HepG2 (cell line): ENCODE measurements around the gene NPEPL1. TPM values are rescaled to one million over a fixed set of nuclear protein-coding genes. Genes with fewer than 3 reads are reported as not detected.

Source experiments
- ATAC-seq: fragments of 200-7000 bp; cut with Tn5 transposase; 3 replicates; pipeline ENCODE4 v1.9.1; 2020; ENCODE audit warnings: mild to moderate bottlenecking, moderate library complexity
- BruUV-seq: library from RNA; stranded (reverse); fragments of 400-500 nt; replicated peaks from 2 replicates; lab custom pipeline; 2021; lab: Mats Ljungman, UMichigan
- CTCF ChIA-PET: fragments of 300-600 bp; formaldehyde crosslinking; extraction: SDS; loops from one replicate; lab custom pipeline; 2021; ENCODE audit warnings: low total read pairs, inconsistent platforms, low intra/inter-chr PET ratio; lab: Yijun Ruan, JAX
- POLR2A ChIA-PET: fragments of 350-600 bp; sonication (Branson Sonifier 250); formaldehyde crosslinking; loops from one replicate; lab custom pipeline; 2020; ENCODE audit warnings: antibody characterized with exemption, inconsistent platforms; lab: Yijun Ruan, JAX
- DNase-seq: peaks from one replicate; pipeline ENCODE4 v3.0.0-alpha.2; 2015; ENCODE audit warnings: low spot score
- FAIRE-seq: peaks from 3 replicates; lab custom pipeline; 2011; peaks lifted over from hg19 to GRCh38; lab: Jason Lieb, UNC
- H2AFZ ChIP-seq: one replicate; pipeline ENCODE4 v1.6.1; 2011; ENCODE audit warnings: low read length, inconsistent platforms
- H3K27ac ChIP-seq: fragments of 300-600 bp; 3 replicates; pipeline ENCODE4 v1.8.0; 2011; ENCODE audit warnings: mixed run types, mild to moderate bottlenecking, mixed read lengths, low read length, inconsistent platforms; ENCODE audit not compliant: insufficient read depth; ENCODE audit errors: extremely low read length
- H3K27me3 ChIP-seq, 2 experiments: fragments of 200-600 bp in 1 of 2; 2 replicates in 1 of 2; 3 replicates in 1 of 2; pipeline versions ENCODE4 v1.6.0 to v1.8.0; 2011; ENCODE audit warnings: low read length in 2 of 2, mild to moderate bottlenecking in 2 of 2, moderate library complexity in 2 of 2, inconsistent platforms in 1 of 2; ENCODE audit not compliant: insufficient read depth in 2 of 2, control insufficient read depth in 1 of 2
- H3K36me3 ChIP-seq, 2 experiments: fragments of 200-600 bp in 1 of 2; replicated peaks in 1 of 2; 2 replicates in 1 of 2; 3 replicates in 1 of 2; pipeline versions ENCODE4 v1.5.1 to v1.8.0; 2011; ENCODE audit warnings: low read length in 2 of 2, inconsistent platforms in 1 of 2; ENCODE audit not compliant: insufficient read depth in 2 of 2, control insufficient read depth in 1 of 2
- H3K4me1 ChIP-seq: 2 replicates; pipeline ENCODE4 v1.5.1; 2012; ENCODE audit warnings: low read length, inconsistent platforms; ENCODE audit not compliant: insufficient read depth
- H3K4me2 ChIP-seq: 2 replicates; pipeline ENCODE4 v1.6.0; 2011; ENCODE audit warnings: low read depth, low read length, inconsistent platforms
- H3K4me3 ChIP-seq, 3 experiments: fragments of 200-600 bp in 1 of 3; sonication (generic), shearing (Covaris generic) in 1 of 3; replicated peaks in 1 of 3; 2 replicates each; pipeline ENCODE4 v1.5.1; 2011 to 2016; ENCODE audit warnings: low read length in 3 of 3, inconsistent platforms in 2 of 3, low read depth in 2 of 3, mild to moderate bottlenecking in 2 of 3, control low read depth in 1 of 3, mixed read lengths in 1 of 3; ENCODE audit not compliant: insufficient read depth in 1 of 3
- H3K79me2 ChIP-seq: one replicate; pipeline ENCODE4 v1.6.1; 2011; ENCODE audit warnings: low read length, inconsistent platforms; ENCODE audit not compliant: insufficient read depth
- H3K9ac ChIP-seq: 2 replicates; pipeline ENCODE4 v1.6.0; 2011; ENCODE audit warnings: mild to moderate bottlenecking, low read depth, low read length, inconsistent platforms; ENCODE audit not compliant: insufficient read depth
- H3K9me3 ChIP-seq: 2 replicates; pipeline ENCODE4 v1.5.1; 2012; ENCODE audit warnings: mild to moderate bottlenecking, low read length
- H4K20me1 ChIP-seq: 2 replicates; pipeline ENCODE4 v1.6.0; 2011; ENCODE audit warnings: inconsistent platforms, mild to moderate bottlenecking, low read length, moderate library complexity; ENCODE audit not compliant: insufficient read depth
- MAFF ChIP-seq: IDR thresholded peaks from 2 replicates; pipeline ENCODE4 v1.6.1; 2011; ENCODE audit warnings: low read depth, low read length, improper control_type of control experiment
- MAFK ChIP-seq, 2 experiments: IDR thresholded peaks in 1 of 2; conservative IDR thresholded peaks in 1 of 2; 2 replicates each; pipeline ENCODE4 v1.6.1; 2011; ENCODE audit warnings: improper control_type of control experiment in 2 of 2, low read length in 2 of 2
- U2AF1 ChIP-seq: fragments of 200-400 bp; formaldehyde crosslinking; optimal IDR thresholded peaks from 2 replicates; pipeline ENCODE3; 2017; ENCODE audit warnings: mild to moderate bottlenecking, low read depth, low read length
- ZNF878 ChIP-seq: sonication (generic); formaldehyde crosslinking; IDR thresholded peaks from 2 replicates; pipeline ENCODE4 v1.8.1; 2023; ENCODE audit warnings: mild to moderate bottlenecking, missing genetic modification reagents, moderate library complexity
- WGBS: methylation state at CpG from one replicate; pipeline ENCODE4 v1.1.6; 2017; ENCODE audit warnings: low lambda C conversion rate; 5-methylcytosine and 5-hydroxymethylcytosine counted together
- in situ Hi-C: cut with HindIII; loops from 2 replicates; pipeline ENCODE4 v1.10.0; 2017; ENCODE audit warnings: low pct_unique_long_range_greater_than_20kb; ENCODE audit not compliant: extremely low pct_ligation_motif_present
- intact Hi-C: fragments of 100-400 bp; cut with micrococcal nuclease; formaldehyde crosslinking; loops from one replicate; pipeline ENCODE4 v1.10.0; 2022; ENCODE audit not compliant: unreplicated experiment
- polyA plus RNA-seq, 8 experiments: library from polyadenylated mRNA; depleted of rRNA in 3 of 8; stranded (reverse) in 7 of 8; unstranded in 1 of 8; fragments of >200 nt; fragmentation: Illumina TruSeq in 4 of 8; extraction: Trizol in 4 of 8; gene quantifications; 2 replicates each; pipeline versions ENCODE4 v1.2.1 to v1.2.3, GENCODE V29; 2011 to 2016; ENCODE audit warnings: low read depth in 4 of 8, missing spikeins in 1 of 8, mixed read lengths in 1 of 8; ENCODE audit not compliant: insufficient read depth in 1 of 8
- total RNA-seq, 5 experiments: library from RNA; depleted of rRNA; stranded (reverse); fragments of >200 nt; fragmentation: Illumina TruSeq; extraction: Trizol; gene quantifications; 2 replicates each; pipeline ENCODE4 v1.2.3, GENCODE V29; 2016; ENCODE audit warnings: low read depth in 1 of 5
- TF ChIP-seq, protein P1 (sequence below): sonication (generic); formaldehyde crosslinking; IDR thresholded peaks from 2 replicates; pipeline ENCODE4 v1.8.0; 2022; ENCODE audit warnings: mild to moderate bottlenecking, missing genetic modification reagents; ENCODE audit not compliant: insufficient replicate concordance

NPEPL1 gene
- total and polyA plus RNA-seq, 2 of the 13 experiments (the other 11 are each of a cell fraction or from before 2014, with no cell fraction given), result 4.1 to 7.5 TPM

DNA sequence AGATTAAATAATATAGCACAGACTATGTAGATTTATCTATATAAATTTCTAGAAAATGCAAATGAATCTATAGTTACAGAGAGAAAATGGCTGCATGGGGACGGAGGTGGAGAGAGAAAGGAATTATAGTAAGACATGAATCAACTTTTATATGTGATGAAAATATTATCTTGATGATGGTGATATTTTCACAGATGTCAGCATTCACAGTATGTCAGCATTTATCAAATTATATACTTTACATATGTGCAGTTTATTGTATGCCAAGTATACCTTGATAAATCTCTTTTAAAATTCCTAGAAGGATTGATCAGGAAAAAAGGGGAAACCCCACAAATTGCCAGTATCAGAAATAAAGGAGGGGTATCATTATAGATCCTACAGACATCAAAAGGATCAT, 44.6 kb downstream of the NPEPL1 start:
- WGBS, result 6% methylated on average over 1 of the region's 1 CpG
- intact Hi-C loops (no loop called here), in situ Hi-C loops (no loop called here)
- Histone ChIP-seq H3K36me3 (no peaks in the 10 kb centered on the region), H3K9me3 (no peaks in the 10 kb centered on the region), H3K4me2 (no peak overlapping the region), H3K4me3 (no peak overlapping the region), H3K79me2 (no peaks in the 10 kb centered on the region), H4K20me1 (no peaks in the 10 kb centered on the region), H2AFZ (no peak overlapping the region), H3K4me1 (no peaks in the 10 kb centered on the region), H3K9ac (no peak overlapping the region), H3K27ac (no peak overlapping the region), H3K27me3 (peaks cover 3 to 10% of the 10 kb centered on the region in 2 experiments; a peak in 3 of 5 replicates)
- TF ChIP-seq ZNF878 (CRISPR knock-in tag) (no peak), MAFF (peak; percentile 60), MAFK (conservative IDR thresholded peaks at IDR 0.05 in 1 of 2, IDR thresholded peaks at IDR 0.05 in 1 of 2; ENCODE audit: low read length in 2 of 2) (peak; percentile 21 to 75; a peak in 2 of 4 replicates), U2AF1 (no peak)
- TF ChIP-seq, protein P1, sequence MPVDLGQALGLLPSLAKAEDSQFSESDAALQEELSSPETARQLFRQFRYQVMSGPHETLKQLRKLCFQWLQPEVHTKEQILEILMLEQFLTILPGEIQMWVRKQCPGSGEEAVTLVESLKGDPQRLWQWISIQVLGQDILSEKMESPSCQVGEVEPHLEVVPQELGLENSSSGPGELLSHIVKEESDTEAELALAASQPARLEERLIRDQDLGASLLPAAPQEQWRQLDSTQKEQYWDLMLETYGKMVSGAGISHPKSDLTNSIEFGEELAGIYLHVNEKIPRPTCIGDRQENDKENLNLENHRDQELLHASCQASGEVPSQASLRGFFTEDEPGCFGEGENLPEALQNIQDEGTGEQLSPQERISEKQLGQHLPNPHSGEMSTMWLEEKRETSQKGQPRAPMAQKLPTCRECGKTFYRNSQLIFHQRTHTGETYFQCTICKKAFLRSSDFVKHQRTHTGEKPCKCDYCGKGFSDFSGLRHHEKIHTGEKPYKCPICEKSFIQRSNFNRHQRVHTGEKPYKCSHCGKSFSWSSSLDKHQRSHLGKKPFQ (CRISPR knock-in tag), result no peak
- no peak for DNase-seq
- no TSS peak for BruUV-seq
- FAIRE-seq, result no peak
- no peak for ATAC-seq
- ChIA-PET POLR2A (no interaction called here), CTCF (no interaction called here)
